ENCODE measurements around the gene CENPK. TPM values are rescaled to one million over a fixed set of nuclear protein-coding genes. Genes with fewer than 3 reads are reported as not detected.

CENPK gene
- 13.9 and 15.2 TPM in 2 replicates for total RNA-seq

GRCh38 chr5:65562731-65563701 lies at the start of gene CENPK, which contains the start of gene PPWD1:
Gene CENPK (minus strand): TSS chr5:65563168. CDS start chr5:65554907, 8,261 bp downstream.
Gene PPWD1 (plus strand): TSS chr5:65563296. CDS start chr5:65563311, 15 bp downstream.

GRCh38 chr5:65481635-65482295 lies 81.2 kb downstream of the CENPK start, which contains the start of gene ADAMTS6:
Gene ADAMTS6 (minus strand): TSS chr5:65481920. CDS start chr5:65473673, 8,247 bp downstream.

Other genes with a start within 250 kb of the CENPK start
- 2.2 and 3.8 TPM in 2 replicates for gene ADAMTS6, start 81.2 kb downstream of the CENPK start, total RNA-seq
- 16.1 and 26.3 TPM in 2 replicates for gene PPWD1, start 128 bp upstream of the CENPK start, total RNA-seq
- gene TRIM23, start 61.2 kb upstream of the CENPK start, total RNA-seq = 6.6 and 7.9 TPM in 2 replicates
- gene SHLD3, start 61.9 kb upstream of the CENPK start, total RNA-seq = 2.6 and 3.4 TPM in 2 replicates
- gene TRAPPC13, start 61.9 kb upstream of the CENPK start, total RNA-seq = 12.4 and 15.3 TPM in 2 replicates
- gene SGTB, start 158.9 kb upstream of the CENPK start, total RNA-seq = 3.6 and 4.2 TPM in 2 replicates
- 19.6 and 23.0 TPM in 2 replicates for gene NLN, start 159.0 kb upstream of the CENPK start, total RNA-seq

Data from airway epithelial cell (primary cell).